Measurements from ENCODE around the gene PKM.
"Not testable (repeated sequence)": the region's sequence is repeated elsewhere in the genome, so short reads cannot be mapped to it uniquely, and the experiment has no call there.

PKM gene

GRCh38 chr15:72231066-72231832 lies at the start of gene PKM:
Gene PKM, minus strand, starts transcription at chr15:72231190. Its CDS starts 12,093 bp downstream, at chr15:72219097.
- DNase-seq, result peak; percentile 93 to 94

GRCh38 chr15:72280751-72281150 lies 49.8 kb upstream of the PKM start:
- no peak for DNase-seq

DNA sequence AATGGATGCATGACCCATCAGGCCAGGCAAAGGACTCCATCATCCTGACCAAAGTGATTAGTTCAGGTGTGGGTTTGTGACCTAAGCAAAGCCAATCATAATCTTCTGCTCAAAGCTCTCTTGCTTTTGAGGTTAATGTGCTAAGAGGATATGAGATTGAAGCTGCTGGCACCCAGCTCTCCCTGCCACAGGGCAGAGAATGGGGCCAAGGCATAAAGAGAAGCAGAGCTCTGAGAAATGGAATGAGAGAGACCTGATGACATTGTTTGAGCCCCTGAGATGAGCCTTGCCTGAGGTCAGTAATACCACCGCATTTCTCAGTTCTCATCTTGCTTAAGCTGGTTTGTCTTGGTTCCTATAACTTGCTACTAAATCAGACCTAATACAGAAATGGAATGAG lies 47.7 kb upstream of the PKM start:
- DNase-seq, result no peak

DNA sequence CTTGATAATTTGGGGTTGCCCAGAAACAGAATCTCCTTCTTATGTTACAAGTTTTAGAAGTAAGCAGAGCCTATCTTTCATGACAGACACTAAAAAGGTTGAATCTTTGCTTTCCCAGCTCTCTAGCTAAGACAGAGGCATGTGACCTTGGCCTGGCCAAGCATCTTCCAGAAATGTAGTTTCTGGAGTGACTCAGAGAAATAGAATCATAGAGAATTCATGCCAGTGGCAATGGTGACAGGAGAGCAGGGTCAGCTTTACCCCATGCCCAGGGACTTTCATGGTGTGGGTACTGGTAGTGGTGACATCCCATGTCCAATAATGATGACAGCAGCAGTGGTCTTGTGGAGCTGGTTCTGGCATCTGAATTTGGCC lies 45.3 kb upstream of the PKM start:
- no peak for DNase-seq

DNA sequence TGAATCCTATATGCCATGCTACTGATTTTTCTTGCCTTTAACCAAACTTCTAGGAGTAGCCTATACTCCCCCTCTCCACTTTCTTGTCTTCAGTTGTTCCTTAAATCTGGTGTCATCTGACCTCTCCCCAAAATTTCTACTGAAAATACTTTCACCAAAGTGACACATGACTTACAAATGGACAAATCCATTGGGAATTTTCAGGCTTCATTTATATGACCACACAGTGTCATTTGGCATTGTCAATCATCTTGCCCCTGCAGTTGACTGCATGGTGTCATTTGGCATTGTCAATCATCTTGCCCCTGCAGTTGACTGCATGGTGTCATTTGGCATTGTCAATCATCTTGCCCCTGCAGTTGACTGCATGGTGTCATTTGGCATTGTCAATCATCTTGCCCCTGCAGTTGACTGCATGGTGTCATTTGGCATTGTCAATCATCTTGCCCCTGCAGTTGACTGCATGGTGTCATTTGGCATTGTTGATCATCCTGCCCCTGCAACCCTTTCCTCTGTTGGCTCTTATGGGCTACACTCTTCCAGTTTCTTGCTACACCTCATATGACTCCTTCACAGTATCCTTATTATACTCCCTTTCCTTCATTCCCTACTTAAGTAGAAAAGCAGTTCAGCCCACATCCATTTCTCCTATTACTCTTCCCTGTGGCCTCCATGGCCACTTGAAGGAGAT lies 44.8 kb upstream of the PKM start:
- DNase-seq, result not testable (repeated sequence)

DNA sequence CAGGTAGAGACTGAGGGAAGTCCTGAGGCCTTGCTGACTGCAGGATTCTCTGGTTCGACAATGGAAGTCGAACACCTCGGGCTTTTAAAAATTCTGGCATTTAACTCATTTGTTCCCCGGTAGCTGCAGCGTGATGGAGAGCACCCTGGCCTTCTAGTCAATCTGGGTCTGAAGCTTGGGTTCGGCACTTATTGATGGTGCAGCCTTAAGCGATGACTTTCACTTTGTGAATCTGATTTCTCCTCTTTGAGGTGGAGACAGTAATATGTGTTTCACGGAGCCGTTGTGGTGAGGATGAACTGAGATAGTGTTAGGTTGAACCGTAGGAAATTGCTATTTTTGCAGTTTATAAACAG lies 42.0 kb upstream of the PKM start:
- no peak for DNase-seq

- DNase-seq, result peak; percentile 99 to 100
Observed at GRCh38 chr15:72272213-72272996, 41.4 kb upstream of the PKM start, which contains the start of gene PARP6. Gene PARP6, minus strand, starts transcription at chr15:72272554. Its CDS starts 5,077 bp downstream, at chr15:72267477.

- peak in 1 of 2 donors; percentile 11 for DNase-seq
Observed at GRCh38 chr15:72271895-72272212, 40.9 kb upstream of the PKM start.

GRCh38 chr15:72271221-72271620 lies 40.2 kb upstream of the PKM start:
- no peak for DNase-seq

- DNase-seq, result no peak
Observed at GRCh38 chr15:72269739-72270138, 38.7 kb upstream of the PKM start.

GRCh38 chr15:72265031-72265430 lies 34.0 kb upstream of the PKM start:
- DNase-seq, result no peak

DNA sequence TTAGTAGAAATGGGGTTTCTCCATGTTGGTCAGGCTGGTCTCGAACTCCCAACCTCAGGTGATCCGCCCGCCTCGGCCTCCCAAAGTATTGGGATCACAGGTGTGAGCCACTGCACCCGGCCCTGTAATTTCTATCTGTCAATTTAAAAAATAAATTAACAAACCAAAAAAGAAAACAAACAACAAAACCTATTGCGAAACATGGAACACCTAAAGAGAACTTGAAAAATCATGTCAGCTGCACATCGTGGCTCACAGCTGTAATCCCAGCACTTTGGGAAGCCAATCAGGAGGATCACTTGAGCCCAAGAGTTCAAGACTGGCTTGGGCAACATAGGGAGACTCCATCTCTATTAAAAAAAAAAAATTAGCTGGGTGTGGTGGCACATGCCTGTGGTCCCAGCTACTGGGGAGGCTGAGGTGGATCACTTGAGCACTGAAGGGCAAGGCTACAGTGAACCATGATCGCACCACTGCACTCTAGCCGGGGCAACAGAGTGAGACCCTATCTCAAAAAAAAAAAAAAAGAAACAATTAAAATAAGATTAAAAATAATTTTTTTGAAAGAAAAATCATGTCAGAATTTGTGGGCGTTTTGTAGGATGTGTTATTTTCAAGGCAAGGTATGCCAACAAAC lies 21.8 kb upstream of the PKM start:
- DNase-seq, result no peak

DNA sequence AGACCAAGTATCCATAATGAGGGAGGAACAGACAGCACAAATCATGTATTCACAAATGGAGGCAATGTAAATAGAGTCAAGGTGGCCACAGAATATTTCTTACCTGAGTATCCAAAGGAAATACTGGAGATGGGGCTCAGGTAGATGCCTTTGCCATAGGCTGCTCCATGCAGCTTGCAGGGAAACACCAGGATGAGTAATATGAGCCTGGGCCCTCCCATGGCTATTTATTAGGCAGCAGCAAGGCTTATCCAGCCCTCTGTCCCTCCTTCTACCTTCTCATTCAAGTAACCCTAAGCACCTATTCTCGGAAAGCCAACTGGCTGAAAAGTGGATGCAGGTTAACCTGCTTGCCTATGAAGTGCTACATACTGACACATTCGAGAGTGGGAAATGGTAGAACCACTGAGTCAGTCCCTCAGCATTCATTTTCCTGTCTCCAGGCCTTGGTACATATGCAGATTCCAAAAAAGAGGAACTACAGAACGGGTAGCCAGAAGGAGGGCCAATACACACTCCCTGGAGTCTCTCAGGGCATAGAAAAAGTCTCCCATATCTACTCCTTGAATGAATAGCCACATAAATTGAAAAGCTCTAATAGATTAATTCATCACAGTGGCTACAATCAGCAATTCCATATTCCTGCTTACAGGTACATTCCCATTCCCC lies 18.3 kb upstream of the PKM start:
- no peak for DNase-seq

- DNase-seq, result no peak
Observed at GRCh38 chr15:72248514-72248913, 17.5 kb upstream of the PKM start.

GRCh38 chr15:72242775-72243370 lies 11.9 kb upstream of the PKM start:
- DNase-seq, result no peak

- DNase-seq, result no peak
Observed at GRCh38 chr15:72239652-72240051, 8.7 kb upstream of the PKM start.

DNA sequence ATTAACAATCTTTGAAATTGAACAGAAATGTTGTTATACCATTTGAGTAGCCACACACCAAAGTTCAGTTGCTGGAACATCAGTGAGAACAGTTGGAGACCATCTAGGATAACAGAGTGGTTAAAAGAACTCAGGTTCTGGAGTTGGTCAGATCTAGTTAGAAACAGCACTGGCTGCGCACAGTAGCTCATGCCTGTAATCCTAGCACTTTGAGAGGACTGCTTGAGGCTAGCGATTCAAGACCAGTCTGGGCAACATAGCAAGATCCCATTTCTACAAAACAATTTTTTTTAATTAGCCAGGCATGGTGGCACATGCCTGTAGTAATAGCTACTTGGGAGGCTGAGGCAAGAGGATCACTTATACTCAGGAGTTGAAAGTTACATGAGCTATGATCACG lies 7.6 kb upstream of the PKM start:
- no peak for DNase-seq

GRCh38 chr15:72237853-72238224 lies 6.8 kb upstream of the PKM start:
- DNase-seq, result no peak

DNA sequence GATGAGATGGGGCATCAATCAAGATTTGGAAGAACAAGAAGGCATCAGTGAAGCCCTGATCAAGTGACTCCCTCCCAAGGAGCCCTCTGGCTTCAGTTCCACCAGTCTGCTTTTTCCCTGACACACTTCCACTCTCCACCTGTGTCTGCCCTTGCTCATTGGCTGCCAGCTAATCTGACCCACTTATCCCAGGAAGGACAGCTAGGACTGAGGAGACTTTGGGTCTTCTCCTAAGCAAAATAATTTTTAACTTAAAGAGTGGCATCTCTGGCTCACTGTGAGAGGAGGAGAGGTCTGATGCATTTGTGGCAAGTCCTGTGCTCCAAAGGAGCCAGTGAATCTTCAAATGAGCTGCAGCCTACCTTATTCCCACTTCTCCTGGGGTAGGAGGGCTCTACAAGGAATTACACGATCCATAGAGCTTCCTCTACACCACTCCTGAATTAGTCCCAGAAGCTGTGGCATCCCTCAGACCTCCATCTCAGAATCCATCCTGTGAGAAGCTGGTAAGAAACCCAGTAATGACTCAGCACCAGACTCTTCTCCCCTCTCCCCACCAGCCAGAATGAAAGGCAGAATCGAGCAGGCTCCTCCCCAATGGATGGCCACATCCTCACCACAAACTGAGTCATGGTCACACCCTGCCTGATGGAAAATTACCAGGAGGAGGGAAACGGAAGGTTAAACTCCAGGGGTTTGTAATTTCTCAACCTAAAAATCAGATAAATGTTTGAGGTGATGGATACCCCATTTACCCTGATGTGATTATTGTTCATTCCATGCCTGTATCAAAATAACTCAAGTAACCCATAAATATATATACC lies 6.3 kb upstream of the PKM start:
- DNase-seq, result peak; percentile 28 to 69

GRCh38 chr15:72236381-72237003 lies 5.5 kb upstream of the PKM start:
- no peak for DNase-seq

DNA sequence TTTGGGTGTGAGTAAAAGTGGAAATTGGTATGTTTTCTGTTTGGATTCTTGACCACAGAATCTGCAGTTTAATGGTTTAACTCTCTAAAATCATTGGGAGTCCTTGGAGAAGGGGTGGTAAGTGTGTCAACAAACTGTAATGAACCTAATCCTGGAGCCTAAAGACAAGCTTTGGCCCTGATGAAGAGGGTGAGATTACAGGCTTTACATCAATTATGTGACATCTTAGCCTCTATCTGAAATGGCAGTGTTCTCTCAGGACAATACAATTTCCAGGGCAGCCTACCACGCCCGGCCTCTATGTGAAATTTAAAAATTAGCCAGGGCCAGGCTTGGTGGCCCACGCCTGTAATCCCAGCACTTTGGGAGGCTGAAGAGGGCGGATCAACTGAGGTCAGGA lies 4.3 kb upstream of the PKM start:
- no peak for DNase-seq

Data from CD4-positive, alpha-beta T cell treated with Interleukin-1 beta for 1 hour (primary cell).